Stimulated activated effector memory CD8-positive, alpha-beta T cell treated with anti-CD3 and anti-CD28 coated beads, Interleukin-12 subunit alpha, Interleukin-12 subunit beta, amount 100 ng/mL, for 72 hours (primary cell): Measurements from ENCODE around the gene KIF1B.
"Not testable (repeated sequence)": the region's sequence is repeated elsewhere in the genome, so short reads cannot be mapped to it uniquely, and the experiment has no call there.

Source experiments
- ATAC-seq: fragments of 150-1000 bp; cut with Tn5 transposase; 2 replicates; pipeline ENCODE4 v1.10.0; 2021
- DNase-seq, 2 donors: peaks; one replicate each; pipeline ENCODE4 v3.0.0; 2021 to 2022; ENCODE audit warnings: low spot score in 2 of 2
- H3K27ac Mint-ChIP-seq: one replicate; pipeline ENCODE4 v1.8.0; 2022; ENCODE audit warnings: mild to moderate bottlenecking, mixed read lengths
- H3K36me3 Mint-ChIP-seq: one replicate; pipeline ENCODE4 v1.8.0; 2022; ENCODE audit warnings: mild to moderate bottlenecking, mixed read lengths
- H3K4me1 Mint-ChIP-seq: one replicate; pipeline ENCODE4 v1.8.0; 2022; ENCODE audit warnings: mixed read lengths
- H3K4me3 Mint-ChIP-seq: one replicate; pipeline ENCODE4 v1.8.0; 2022; ENCODE audit warnings: mild to moderate bottlenecking, mixed read lengths
- H3K9me3 Mint-ChIP-seq: one replicate; pipeline ENCODE4 v1.8.0; 2022; ENCODE audit warnings: mixed read lengths

Gene KIF1B

GRCh38 chr1:10186331-10187025 lies 23.9 kb upstream of the KIF1B start:
- ATAC-seq (peak; percentile 49), DNase-seq (no peak)
- no peak overlapping the region for H3K27ac Mint-ChIP-seq
- no peaks in the 10 kb centered on the region for H3K4me1 Mint-ChIP-seq
- no peaks in the 10 kb centered on the region for H3K9me3 Mint-ChIP-seq
- peaks cover 2% of the 10 kb centered on the region for H3K36me3 Mint-ChIP-seq
- H3K4me3 Mint-ChIP-seq: no peak overlapping the region

- Mint-ChIP-seq H3K4me3 (no peak overlapping the region), H3K36me3 (no peaks in the 10 kb centered on the region), H3K9me3 (no peaks in the 10 kb centered on the region), H3K27ac (no peak overlapping the region), H3K4me1 (no peaks in the 10 kb centered on the region)
- no peak for DNase-seq
- ATAC-seq: peak; percentile 25
Measured at GRCh38 chr1:10187026-10187334, 23.4 kb upstream of the KIF1B start.

- Mint-ChIP-seq H3K4me1 (no peaks in the 10 kb centered on the region), H3K36me3 (no peaks in the 10 kb centered on the region), H3K27ac (no peak overlapping the region), H3K9me3 (no peaks in the 10 kb centered on the region), H3K4me3 (no peak overlapping the region)
- ATAC-seq (no peak), DNase-seq (no peak)
Measured at GRCh38 chr1:10188133-10188650, 22.2 kb upstream of the KIF1B start.

- DNase-seq (no peak), ATAC-seq (peak; percentile 51)
- Mint-ChIP-seq H3K4me1 (peaks cover 6% of the 10 kb centered on the region), H3K4me3 (no peak overlapping the region), H3K27ac (no peak overlapping the region), H3K9me3 (no peaks in the 10 kb centered on the region), H3K36me3 (no peaks in the 10 kb centered on the region)
Measured at GRCh38 chr1:10189659-10190058, 20.7 kb upstream of the KIF1B start.

- H3K9me3 Mint-ChIP-seq: no peaks in the 10 kb centered on the region
- peaks cover 6% of the 10 kb centered on the region for H3K4me1 Mint-ChIP-seq
- H3K27ac Mint-ChIP-seq: no peak overlapping the region
- H3K36me3 Mint-ChIP-seq: no peaks in the 10 kb centered on the region
- ATAC-seq: no peak
- H3K4me3 Mint-ChIP-seq: no peak overlapping the region
- no peak for DNase-seq
Measured at GRCh38 chr1:10192263-10192662, 18.1 kb upstream of the KIF1B start.

GRCh38 chr1:10193288-10193687 lies 17.1 kb upstream of the KIF1B start:
- DNase-seq (no peak), ATAC-seq (no peak)
- no peak overlapping the region for H3K27ac Mint-ChIP-seq
- H3K4me1 Mint-ChIP-seq: peaks cover 6% of the 10 kb centered on the region
- no peaks in the 10 kb centered on the region for H3K9me3 Mint-ChIP-seq
- no peaks in the 10 kb centered on the region for H3K36me3 Mint-ChIP-seq
- H3K4me3 Mint-ChIP-seq: no peak overlapping the region

GRCh38 chr1:10195570-10195969 lies 14.8 kb upstream of the KIF1B start:
- Mint-ChIP-seq H3K4me3 (no peak overlapping the region), H3K4me1 (peaks cover 6% of the 10 kb centered on the region), H3K9me3 (no peaks in the 10 kb centered on the region), H3K27ac (no peak overlapping the region), H3K36me3 (no peaks in the 10 kb centered on the region)
- DNase-seq (no peak), ATAC-seq (no peak)

GRCh38 chr1:10196976-10197375 lies 13.4 kb upstream of the KIF1B start:
- DNase-seq: no peak
- H3K36me3 Mint-ChIP-seq: no peaks in the 10 kb centered on the region
- ATAC-seq: no peak
- H3K4me3 Mint-ChIP-seq: no peak overlapping the region
- H3K27ac Mint-ChIP-seq: no peak overlapping the region
- H3K4me1 Mint-ChIP-seq: peaks cover 6% of the 10 kb centered on the region
- no peaks in the 10 kb centered on the region for H3K9me3 Mint-ChIP-seq

- Mint-ChIP-seq H3K9me3 (no peaks in the 10 kb centered on the region), H3K4me3 (no peak overlapping the region), H3K36me3 (no peaks in the 10 kb centered on the region), H3K27ac (no peak overlapping the region), H3K4me1 (no peaks in the 10 kb centered on the region)
- no peak for ATAC-seq
- no peak for DNase-seq
Measured at GRCh38 chr1:10200620-10201019, 9.8 kb upstream of the KIF1B start.

GRCh38 chr1:10204003-10204642 lies 6.2 kb upstream of the KIF1B start:
- H3K9me3 Mint-ChIP-seq: no peaks in the 10 kb centered on the region
- no peak for ATAC-seq
- no peak overlapping the region for H3K4me3 Mint-ChIP-seq
- no peak overlapping the region for H3K27ac Mint-ChIP-seq
- no peaks in the 10 kb centered on the region for H3K4me1 Mint-ChIP-seq
- no peak for DNase-seq
- no peaks in the 10 kb centered on the region for H3K36me3 Mint-ChIP-seq

- not testable (repeated sequence) for H3K4me1 Mint-ChIP-seq, H3K27ac Mint-ChIP-seq, H3K4me3 Mint-ChIP-seq, H3K9me3 Mint-ChIP-seq, H3K36me3 Mint-ChIP-seq, DNase-seq, ATAC-seq
Measured at GRCh38 chr1:10205206-10205605, 5.2 kb upstream of the KIF1B start.

- Mint-ChIP-seq H3K4me3 (no peak overlapping the region), H3K36me3 (no peaks in the 10 kb centered on the region), H3K9me3 (no peaks in the 10 kb centered on the region), H3K4me1 (peaks cover 23% of the 10 kb centered on the region), H3K27ac (no peak overlapping the region)
- no peak for DNase-seq
- ATAC-seq: no peak
Measured at GRCh38 chr1:10207810-10208209, 2.6 kb upstream of the KIF1B start.

GRCh38 chr1:10208537-10208936 lies 1.8 kb upstream of the KIF1B start:
- Mint-ChIP-seq H3K9me3 (no peaks in the 10 kb centered on the region), H3K4me3 (peak overlapping the region; percentile 87), H3K27ac (no peak overlapping the region), H3K4me1 (peaks cover 27% of the 10 kb centered on the region), H3K36me3 (no peaks in the 10 kb centered on the region)
- ATAC-seq (no peak), DNase-seq (no peak)

GRCh38 chr1:10209590-10209904 lies 823 bp upstream of the KIF1B start:
- Mint-ChIP-seq H3K4me3 (peak overlapping the region; percentile 87), H3K36me3 (no peaks in the 10 kb centered on the region)

GRCh38 chr1:10210841-10211804 lies 753 bp downstream of the KIF1B start:
- H3K4me1 Mint-ChIP-seq: peaks cover 41% of the 10 kb centered on the region
- DNase-seq (peak; percentile 7 to 61), ATAC-seq (no peak)

More at GRCh38 chr1:10209590-10209904, 823 bp upstream of the KIF1B start:
- DNase-seq (no peak), ATAC-seq (no peak)
- peaks cover 30% of the 10 kb centered on the region for H3K4me1 Mint-ChIP-seq
- H3K27ac Mint-ChIP-seq: peak overlapping the region; percentile 89
- H3K9me3 Mint-ChIP-seq: no peaks in the 10 kb centered on the region

More at GRCh38 chr1:10210841-10211804, 753 bp downstream of the KIF1B start:
- Mint-ChIP-seq H3K9me3 (no peaks in the 10 kb centered on the region), H3K27ac (peak overlapping the region; percentile 40), H3K4me3 (peak overlapping the region; percentile 69), H3K36me3 (no peaks in the 10 kb centered on the region)
